ENCODE results near the gene KCTD2. TPM values are rescaled to one million over a fixed set of nuclear protein-coding genes. Genes with fewer than 3 reads are reported as not detected.

KCTD2 gene
- total and polyA plus RNA-seq, 2 of the 13 experiments (the other 11 are each of a cell fraction or from before 2014, with no cell fraction given): 28.3 to 32.6 TPM

DNA sequence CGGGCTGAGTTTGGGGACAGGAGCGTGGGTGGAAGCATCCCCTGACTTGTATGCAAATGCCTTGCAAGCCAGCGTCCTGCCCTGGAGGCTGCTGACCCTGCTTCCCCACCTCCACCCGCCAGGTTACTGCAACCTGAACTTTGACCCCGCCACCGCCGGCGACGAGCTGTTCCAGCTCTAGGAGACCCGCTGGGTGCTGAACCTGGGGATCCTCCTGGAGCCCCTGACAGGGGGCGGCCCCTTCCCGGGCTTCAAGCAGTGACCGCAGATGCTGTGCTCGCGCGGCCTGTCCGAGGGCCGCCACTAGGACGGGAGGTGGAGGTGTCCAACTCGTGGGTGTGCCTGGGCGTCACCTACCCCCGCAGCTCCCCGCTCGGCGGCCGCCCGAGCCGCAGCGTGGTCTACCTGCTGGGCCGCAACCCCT lies 30.1 kb downstream of the KCTD2 start (continued):
- TF ChIP-seq, protein P1, sequence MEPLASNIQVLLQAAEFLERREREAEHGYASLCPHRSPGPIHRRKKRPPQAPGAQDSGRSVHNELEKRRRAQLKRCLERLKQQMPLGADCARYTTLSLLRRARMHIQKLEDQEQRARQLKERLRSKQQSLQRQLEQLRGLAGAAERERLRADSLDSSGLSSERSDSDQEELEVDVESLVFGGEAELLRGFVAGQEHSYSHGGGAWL (CRISPR knock-in tag; IDR thresholded peaks at IDR 0.05): 0 out of 2 replicates have a peak, but pooled peaks have one; percentile 38
- TF ChIP-seq ZNF768 (CRISPR knock-in tag; IDR thresholded peaks at IDR 0.05): no peak
- TF ChIP-seq ZNF17 (CRISPR knock-in tag; IDR thresholded peaks at IDR 0.05): no peak
- TF ChIP-seq CREB1 (IDR thresholded peaks at IDR 0.05): no peak
- no peak for TF ChIP-seq CREB1 (CRISPR knock-in tag; IDR thresholded peaks at IDR 0.05)
- TF ChIP-seq, protein P2, sequence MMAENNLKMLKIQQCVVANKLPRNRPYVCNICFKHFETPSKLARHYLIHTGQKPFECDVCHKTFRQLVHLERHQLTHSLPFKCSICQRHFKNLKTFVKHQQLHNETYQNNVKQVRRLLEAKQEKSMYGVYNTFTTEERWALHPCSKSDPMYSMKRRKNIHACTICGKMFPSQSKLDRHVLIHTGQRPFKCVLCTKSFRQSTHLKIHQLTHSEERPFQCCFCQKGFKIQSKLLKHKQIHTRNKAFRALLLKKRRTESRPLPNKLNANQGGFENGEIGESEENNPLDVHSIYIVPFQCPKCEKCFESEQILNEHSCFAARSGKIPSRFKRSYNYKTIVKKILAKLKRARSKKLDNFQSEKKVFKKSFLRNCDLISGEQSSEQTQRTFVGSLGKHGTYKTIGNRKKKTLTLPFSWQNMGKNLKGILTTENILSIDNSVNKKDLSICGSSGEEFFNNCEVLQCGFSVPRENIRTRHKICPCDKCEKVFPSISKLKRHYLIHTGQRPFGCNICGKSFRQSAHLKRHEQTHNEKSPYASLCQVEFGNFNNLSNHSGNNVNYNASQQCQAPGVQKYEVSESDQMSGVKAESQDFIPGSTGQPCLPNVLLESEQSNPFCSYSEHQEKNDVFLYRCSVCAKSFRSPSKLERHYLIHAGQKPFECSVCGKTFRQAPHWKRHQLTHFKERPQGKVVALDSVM (CRISPR knock-in tag; IDR thresholded peaks at IDR 0.05): peak; percentile 70; the same call in 1 of the 2 replicates
- TF ChIP-seq, protein P3, sequence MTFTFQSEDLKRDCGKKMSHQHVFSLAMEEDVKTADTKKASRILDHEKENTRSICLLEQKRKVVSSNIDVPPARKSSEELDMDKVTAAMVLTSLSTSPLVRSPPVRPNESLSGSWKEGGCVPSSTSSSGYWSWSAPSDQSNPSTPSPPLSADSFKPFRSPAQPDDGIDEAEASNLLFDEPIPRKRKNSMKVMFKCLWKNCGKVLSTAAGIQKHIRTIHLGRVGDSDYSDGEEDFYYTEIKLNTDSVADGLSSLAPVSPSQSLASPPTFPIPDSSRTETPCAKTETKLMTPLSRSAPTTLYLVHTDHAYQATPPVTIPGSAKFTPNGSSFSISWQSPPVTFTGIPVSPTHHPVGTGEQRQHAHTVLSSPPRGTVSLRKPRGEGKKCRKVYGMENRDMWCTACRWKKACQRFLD (CRISPR knock-in tag; IDR thresholded peaks at IDR 0.05; ENCODE audit: borderline replicate concordance): no peak
- TF ChIP-seq CCAR2 (optimal IDR thresholded peaks at IDR 0.05; ENCODE audit: low read depth, low read length): no peak
- TF ChIP-seq PHF5A (CRISPR knock-in tag; IDR thresholded peaks at IDR 0.05; ENCODE audit: low read depth, unreplicated experiment): peak; percentile 45
- TF ChIP-seq ZFP36L1 (CRISPR knock-in tag; IDR thresholded peaks at IDR 0.05): 0 out of 2 replicates have a peak, but pooled peaks have one; percentile 34
- peak; percentile 47; the same call in 1 of the 2 replicates for TF ChIP-seq HES4 (CRISPR knock-in tag; IDR thresholded peaks at IDR 0.05; ENCODE audit: borderline replicate concordance)
- TF ChIP-seq, protein P4, sequence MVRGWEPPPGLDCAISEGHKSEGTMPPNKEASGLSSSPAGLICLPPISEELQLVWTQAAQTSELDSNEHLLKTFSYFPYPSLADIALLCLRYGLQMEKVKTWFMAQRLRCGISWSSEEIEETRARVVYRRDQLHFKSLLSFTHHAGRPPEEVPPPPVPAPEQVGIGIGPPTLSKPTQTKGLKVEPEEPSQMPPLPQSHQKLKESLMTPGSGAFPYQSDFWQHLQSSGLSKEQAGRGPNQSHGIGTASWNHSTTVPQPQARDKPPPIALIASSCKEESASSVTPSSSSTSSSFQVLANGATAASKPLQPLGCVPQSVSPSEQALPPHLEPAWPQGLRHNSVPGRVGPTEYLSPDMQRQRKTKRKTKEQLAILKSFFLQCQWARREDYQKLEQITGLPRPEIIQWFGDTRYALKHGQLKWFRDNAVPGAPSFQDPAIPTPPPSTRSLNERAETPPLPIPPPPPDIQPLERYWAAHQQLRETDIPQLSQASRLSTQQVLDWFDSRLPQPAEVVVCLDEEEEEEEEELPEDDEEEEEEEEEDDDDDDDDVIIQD (CRISPR knock-in tag; IDR thresholded peaks at IDR 0.05; ENCODE audit: low read depth): 0 out of 2 replicates have a peak, but pooled peaks have one; percentile 53
- peak; percentile 30; the same call in 1 of the 2 replicates for TF ChIP-seq CCDC6 (CRISPR knock-in tag; IDR thresholded peaks at IDR 0.05)
- TF ChIP-seq SATB2 (CRISPR knock-in tag; IDR thresholded peaks at IDR 0.05): no peak
- TF ChIP-seq YEATS4 (CRISPR knock-in tag; IDR thresholded peaks at IDR 0.05; ENCODE audit: borderline replicate concordance): peak; percentile 38; the same call in 1 of the 2 replicates
- no peak for TF ChIP-seq ZNF207 (IDR thresholded peaks at IDR 0.05; ENCODE audit: borderline replicate concordance)
- TF ChIP-seq NFKB2 (CRISPR knock-in tag; IDR thresholded peaks at IDR 0.05; ENCODE audit: borderline replicate concordance): peak; percentile 61; the same call in 1 of the 2 replicates
- TF ChIP-seq THAP11 (CRISPR knock-in tag; IDR thresholded peaks at IDR 0.05): peak; percentile 54
- TF ChIP-seq PITX1 (CRISPR knock-in tag; IDR thresholded peaks at IDR 0.05): peak; percentile 39; the same call in 1 of the 2 replicates
- no peak for TF ChIP-seq ZNF660 (CRISPR knock-in tag; IDR thresholded peaks at IDR 0.05; ENCODE audit: borderline replicate concordance, low read depth)
- peak; percentile 79 for TF ChIP-seq KDM3A (CRISPR knock-in tag; IDR thresholded peaks at IDR 0.05; ENCODE audit: low read depth)
- TF ChIP-seq ZNF572 (CRISPR knock-in tag; IDR thresholded peaks at IDR 0.05): no peak
- no peak for TF ChIP-seq ZNF138 (CRISPR knock-in tag; IDR thresholded peaks at IDR 0.05; ENCODE audit: low read depth)
- TF ChIP-seq, protein P5, sequence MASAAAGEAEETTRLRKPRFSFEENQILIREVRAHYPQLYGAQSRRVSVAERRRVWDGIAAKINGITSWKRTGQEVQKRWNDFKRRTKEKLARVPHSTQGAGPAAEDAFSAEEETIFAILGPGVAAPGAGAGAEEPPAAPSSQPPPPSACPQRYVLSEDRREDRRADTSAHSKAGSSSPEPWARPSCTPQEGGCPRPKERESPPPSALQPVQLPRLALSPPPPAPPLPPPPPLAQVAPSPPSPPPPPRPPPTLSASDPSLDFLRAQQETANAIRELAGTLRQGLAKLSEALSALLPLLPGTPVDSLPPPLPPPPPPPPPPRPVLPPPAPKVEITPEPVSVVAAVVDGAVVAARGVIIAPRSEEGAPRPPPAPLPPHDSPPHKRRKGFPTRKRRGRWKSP (CRISPR knock-in tag; IDR thresholded peaks at IDR 0.05): no peak

Data from HepG2 (cell line).